HepG2 (cell line): Measurements from ENCODE around the gene VARS1. TPM values are rescaled to one million over a fixed set of nuclear protein-coding genes. Genes with fewer than 3 reads are reported as not detected.

ENCODE experiments used
- ARHGAP35 ChIP-seq: sonication (generic); formaldehyde crosslinking; IDR thresholded peaks from 2 replicates; pipeline ENCODE4 v1.9.0; 2022; ENCODE audit warnings: mild to moderate bottlenecking, inconsistent platforms, moderate library complexity, missing genetic modification reagents, borderline replicate concordance
- BORCS8-MEF2B ChIP-seq: sonication (generic); formaldehyde crosslinking; IDR thresholded peaks from 2 replicates; pipeline ENCODE4 v1.8.0; 2022; ENCODE audit warnings: mild to moderate bottlenecking, missing genetic modification reagents
- KAT7 ChIP-seq: IDR thresholded peaks from 2 replicates; pipeline ENCODE4 v1.6.1; 2018; ENCODE audit warnings: borderline replicate concordance, missing compliant biosample characterization
- KDM1A ChIP-seq: IDR thresholded peaks from 2 replicates; pipeline ENCODE4 v1.6.1; 2016; ENCODE audit warnings: missing compliant biosample characterization
- ZBTB2 ChIP-seq: sonication (generic); formaldehyde crosslinking; IDR thresholded peaks from 2 replicates; pipeline ENCODE4 v1.8.0; 2022; ENCODE audit warnings: low read depth, missing genetic modification reagents
- ZBTB46 ChIP-seq: sonication (generic); formaldehyde crosslinking; IDR thresholded peaks from 2 replicates; pipeline ENCODE4 v1.4.0; 2020; ENCODE audit warnings: mild to moderate bottlenecking, missing genetic modification reagents, borderline replicate concordance
- ZNF12 ChIP-seq: sonication (generic); formaldehyde crosslinking; IDR thresholded peaks from 2 replicates; pipeline ENCODE4 v1.5.0; 2020; ENCODE audit warnings: missing genetic modification reagents
- ZNF275 ChIP-seq: sonication (generic); formaldehyde crosslinking; IDR thresholded peaks from 2 replicates; pipeline ENCODE4 v1.8.0; 2022; ENCODE audit warnings: missing genetic modification reagents, mild to moderate bottlenecking, inconsistent platforms, borderline replicate concordance
- polyA plus RNA-seq, 8 experiments: library from polyadenylated mRNA; depleted of rRNA in 3 of 8; stranded (reverse) in 7 of 8; unstranded in 1 of 8; fragments of >200 nt; fragmentation: Illumina TruSeq in 4 of 8; extraction: Trizol in 4 of 8; gene quantifications; 2 replicates each; pipeline versions ENCODE4 v1.2.1 to v1.2.3, GENCODE V29; 2011 to 2016; ENCODE audit warnings: low read depth in 4 of 8, missing spikeins in 1 of 8, mixed read lengths in 1 of 8; ENCODE audit not compliant: insufficient read depth in 1 of 8
- total RNA-seq, 5 experiments: library from RNA; depleted of rRNA; stranded (reverse); fragments of >200 nt; fragmentation: Illumina TruSeq; extraction: Trizol; gene quantifications; 2 replicates each; pipeline ENCODE4 v1.2.3, GENCODE V29; 2016; ENCODE audit warnings: low read depth in 1 of 5
- TF ChIP-seq, protein P1 (sequence below): sonication (generic); formaldehyde crosslinking; IDR thresholded peaks from 2 replicates; pipeline ENCODE4 v1.9.0; 2021; ENCODE audit warnings: missing genetic modification reagents, borderline replicate concordance
- TF ChIP-seq, protein P2 (sequence below): sonication (generic); formaldehyde crosslinking; IDR thresholded peaks from 2 replicates; pipeline ENCODE4 v1.5.1; 2020; ENCODE audit warnings: mild to moderate bottlenecking, missing genetic modification reagents, moderate library complexity
- TF ChIP-seq, protein P3 (sequence below): sonication (generic); formaldehyde crosslinking; IDR thresholded peaks from 2 replicates; pipeline ENCODE4 v1.8.0; 2022; ENCODE audit warnings: mild to moderate bottlenecking, missing genetic modification reagents

VARS1 gene
- total and polyA plus RNA-seq, 2 of the 13 experiments (the other 11 are each of a cell fraction or from before 2014, with no cell fraction given), result 14.7 to 56.1 TPM

DNA sequence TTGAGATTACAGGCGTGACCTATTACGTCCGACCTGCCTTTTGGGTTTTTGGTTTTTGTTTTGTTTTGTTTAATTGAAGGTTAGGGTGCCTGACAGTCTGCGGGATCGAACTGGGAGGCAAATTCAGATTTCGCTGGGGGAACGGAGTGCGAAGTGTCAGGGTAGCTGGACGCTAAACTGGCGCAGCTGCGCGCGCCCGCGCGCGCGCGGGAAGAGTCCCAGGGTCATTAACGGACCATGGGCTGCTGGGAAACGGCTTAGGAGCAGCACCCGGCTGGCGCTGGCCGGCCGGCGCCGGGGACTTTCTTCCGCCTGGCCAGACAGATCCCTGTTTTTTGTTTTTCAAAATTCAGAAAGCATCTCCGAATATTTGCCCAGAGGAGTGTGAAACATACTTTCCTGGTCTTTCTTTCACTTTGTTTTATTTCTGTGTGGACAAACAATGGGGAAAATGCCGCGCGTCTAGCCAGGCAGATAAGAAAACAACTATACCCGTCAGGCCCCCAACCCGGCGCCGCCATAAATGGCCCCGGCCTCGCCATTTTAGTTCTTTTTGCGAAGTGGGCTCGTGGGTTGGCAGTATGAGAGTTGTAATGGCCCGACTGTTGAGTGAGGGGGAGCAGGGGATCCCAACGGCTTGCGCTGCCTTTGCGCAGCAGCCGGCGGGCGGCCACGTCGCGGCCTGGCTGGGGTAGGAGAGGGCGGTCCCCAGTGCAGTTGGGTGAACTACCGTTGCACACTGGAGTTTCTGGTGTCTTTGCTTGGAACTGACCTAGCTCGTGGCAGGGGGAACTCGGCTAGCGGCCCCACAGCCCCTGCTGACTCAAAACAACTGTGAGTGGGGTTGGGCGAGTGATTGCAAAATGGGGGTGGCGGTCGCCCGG, 39.1 kb upstream of the VARS1 start (continued):
- TF ChIP-seq ZBTB46, result no peak
- TF ChIP-seq, protein P1, sequence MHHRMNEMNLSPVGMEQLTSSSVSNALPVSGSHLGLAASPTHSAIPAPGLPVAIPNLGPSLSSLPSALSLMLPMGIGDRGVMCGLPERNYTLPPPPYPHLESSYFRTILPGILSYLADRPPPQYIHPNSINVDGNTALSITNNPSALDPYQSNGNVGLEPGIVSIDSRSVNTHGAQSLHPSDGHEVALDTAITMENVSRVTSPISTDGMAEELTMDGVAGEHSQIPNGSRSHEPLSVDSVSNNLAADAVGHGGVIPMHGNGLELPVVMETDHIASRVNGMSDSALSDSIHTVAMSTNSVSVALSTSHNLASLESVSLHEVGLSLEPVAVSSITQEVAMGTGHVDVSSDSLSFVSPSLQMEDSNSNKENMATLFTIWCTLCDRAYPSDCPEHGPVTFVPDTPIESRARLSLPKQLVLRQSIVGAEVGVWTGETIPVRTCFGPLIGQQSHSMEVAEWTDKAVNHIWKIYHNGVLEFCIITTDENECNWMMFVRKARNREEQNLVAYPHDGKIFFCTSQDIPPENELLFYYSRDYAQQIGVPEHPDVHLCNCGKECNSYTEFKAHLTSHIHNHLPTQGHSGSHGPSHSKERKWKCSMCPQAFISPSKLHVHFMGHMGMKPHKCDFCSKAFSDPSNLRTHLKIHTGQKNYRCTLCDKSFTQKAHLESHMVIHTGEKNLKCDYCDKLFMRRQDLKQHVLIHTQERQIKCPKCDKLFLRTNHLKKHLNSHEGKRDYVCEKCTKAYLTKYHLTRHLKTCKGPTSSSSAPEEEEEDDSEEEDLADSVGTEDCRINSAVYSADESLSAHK (CRISPR knock-in tag), result peak; percentile 80; the same call in 1 of the 2 replicates
- TF ChIP-seq, protein P2, sequence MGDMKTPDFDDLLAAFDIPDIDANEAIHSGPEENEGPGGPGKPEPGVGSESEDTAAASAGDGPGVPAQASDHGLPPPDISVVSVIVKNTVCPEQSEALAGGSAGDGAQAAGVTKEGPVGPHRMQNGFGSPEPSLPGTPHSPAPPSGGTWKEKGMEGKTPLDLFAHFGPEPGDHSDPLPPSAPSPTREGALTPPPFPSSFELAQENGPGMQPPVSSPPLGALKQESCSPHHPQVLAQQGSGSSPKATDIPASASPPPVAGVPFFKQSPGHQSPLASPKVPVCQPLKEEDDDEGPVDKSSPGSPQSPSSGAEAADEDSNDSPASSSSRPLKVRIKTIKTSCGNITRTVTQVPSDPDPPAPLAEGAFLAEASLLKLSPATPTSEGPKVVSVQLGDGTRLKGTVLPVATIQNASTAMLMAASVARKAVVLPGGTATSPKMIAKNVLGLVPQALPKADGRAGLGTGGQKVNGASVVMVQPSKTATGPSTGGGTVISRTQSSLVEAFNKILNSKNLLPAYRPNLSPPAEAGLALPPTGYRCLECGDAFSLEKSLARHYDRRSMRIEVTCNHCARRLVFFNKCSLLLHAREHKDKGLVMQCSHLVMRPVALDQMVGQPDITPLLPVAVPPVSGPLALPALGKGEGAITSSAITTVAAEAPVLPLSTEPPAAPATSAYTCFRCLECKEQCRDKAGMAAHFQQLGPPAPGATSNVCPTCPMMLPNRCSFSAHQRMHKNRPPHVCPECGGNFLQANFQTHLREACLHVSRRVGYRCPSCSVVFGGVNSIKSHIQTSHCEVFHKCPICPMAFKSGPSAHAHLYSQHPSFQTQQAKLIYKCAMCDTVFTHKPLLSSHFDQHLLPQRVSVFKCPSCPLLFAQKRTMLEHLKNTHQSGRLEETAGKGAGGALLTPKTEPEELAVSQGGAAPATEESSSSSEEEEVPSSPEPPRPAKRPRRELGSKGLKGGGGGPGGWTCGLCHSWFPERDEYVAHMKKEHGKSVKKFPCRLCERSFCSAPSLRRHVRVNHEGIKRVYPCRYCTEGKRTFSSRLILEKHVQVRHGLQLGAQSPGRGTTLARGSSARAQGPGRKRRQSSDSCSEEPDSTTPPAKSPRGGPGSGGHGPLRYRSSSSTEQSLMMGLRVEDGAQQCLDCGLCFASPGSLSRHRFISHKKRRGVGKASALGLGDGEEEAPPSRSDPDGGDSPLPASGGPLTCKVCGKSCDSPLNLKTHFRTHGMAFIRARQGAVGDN, result peak; percentile 96
- TF ChIP-seq KAT7, result peak; percentile 85; the same call in 1 of the 2 replicates
- peak; percentile 60; the same call in 1 of the 2 replicates for TF ChIP-seq ZNF12
- TF ChIP-seq KDM1A (CRISPR knock-in tag), result no peak
- peak; percentile 91 for TF ChIP-seq BORCS8-MEF2B (CRISPR knock-in tag)
- no peak; the same call in 1 of the 2 replicates for TF ChIP-seq ARHGAP35 (CRISPR knock-in tag)
- peak; percentile 14; the same call in 1 of the 2 replicates for TF ChIP-seq ZNF275 (CRISPR knock-in tag)
- TF ChIP-seq ZBTB2, result no peak
- TF ChIP-seq, protein P3, sequence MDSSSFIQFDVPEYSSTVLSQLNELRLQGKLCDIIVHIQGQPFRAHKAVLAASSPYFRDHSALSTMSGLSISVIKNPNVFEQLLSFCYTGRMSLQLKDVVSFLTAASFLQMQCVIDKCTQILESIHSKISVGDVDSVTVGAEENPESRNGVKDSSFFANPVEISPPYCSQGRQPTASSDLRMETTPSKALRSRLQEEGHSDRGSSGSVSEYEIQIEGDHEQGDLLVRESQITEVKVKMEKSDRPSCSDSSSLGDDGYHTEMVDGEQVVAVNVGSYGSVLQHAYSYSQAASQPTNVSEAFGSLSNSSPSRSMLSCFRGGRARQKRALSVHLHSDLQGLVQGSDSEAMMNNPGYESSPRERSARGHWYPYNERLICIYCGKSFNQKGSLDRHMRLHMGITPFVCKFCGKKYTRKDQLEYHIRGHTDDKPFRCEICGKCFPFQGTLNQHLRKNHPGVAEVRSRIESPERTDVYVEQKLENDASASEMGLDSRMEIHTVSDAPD (CRISPR knock-in tag), result no peak
